Thyroid gland (tissue), 4 donors: ENCODE data around the gene ACAP3. TPM values are rescaled to one million over a fixed set of nuclear protein-coding genes. Genes with fewer than 3 reads are reported as not detected.
"Not testable (repeated sequence)": the region's sequence is repeated elsewhere in the genome, so short reads cannot be mapped to it uniquely, and the experiment has no call there.

Experiments used
- DNase-seq, 2 donors: peaks; one replicate each; pipeline ENCODE4 v3.0.0-alpha.2; 2019
- H3K27ac ChIP-seq, 3 donors: fragments of 200-600 bp; sonication (generic); 1 replicate in 2 of 3; 2 replicates in 1 of 3; pipeline ENCODE4 v1.5.1; 2016 to 2019; ENCODE audit warnings: mild to moderate bottlenecking in 1 of 3, moderate library complexity in 1 of 3
- H3K27me3 ChIP-seq: fragments of 200-600 bp; sonication (generic); one replicate; pipeline ENCODE4 v1.5.1; 2019
- H3K36me3 ChIP-seq, 2 donors: fragments of 200-600 bp; sonication (generic); one replicate each; pipeline ENCODE4 v1.5.1; 2016 to 2019
- H3K4me1 ChIP-seq, 2 donors: fragments of 200-600 bp; sonication (generic); one replicate each; pipeline ENCODE4 v1.5.1; 2017 to 2019
- H3K4me3 ChIP-seq, 3 donors: fragments of 200-600 bp; sonication (generic); replicated peaks in 1 of 3; 1 replicate in 2 of 3; 2 replicates in 1 of 3; pipeline ENCODE4 v1.5.1; 2016; ENCODE audit warnings: mild to moderate bottlenecking in 1 of 3
- H3K9me3 ChIP-seq: fragments of 200-600 bp; sonication (generic); one replicate; pipeline ENCODE4 v1.5.1; 2017
- CTCF ChIP-seq, 6 experiments: fragments of 200-600 bp in 3 of 6; fragments of 450-650 bp in 3 of 6; sonication (generic) in 3 of 6; IDR thresholded peaks; one replicate each; pipeline ENCODE4 v1.5.1; 2016 to 2019; ENCODE audit warnings: antibody characterized with exemption in 6 of 6, mild to moderate bottlenecking in 2 of 6, inconsistent platforms in 1 of 6, moderate library complexity in 1 of 6
- POLR2A ChIP-seq, 2 donors: fragments of 450-650 bp; IDR thresholded peaks; one replicate each; pipeline ENCODE4 v1.6.1; 2017; ENCODE audit warnings: antibody characterized with exemption in 2 of 2, mild to moderate bottlenecking in 2 of 2, moderate library complexity in 1 of 2
- WGBS, 2 donors: methylation state at CpG; one replicate each; pipeline ENCODE4 v1.1.5; 2017; 5-methylcytosine and 5-hydroxymethylcytosine counted together
- intact Hi-C: fragments of 100-400 bp; cut with DNase I; formaldehyde crosslinking; loops from one replicate; pipeline ENCODE4 v1.15.1; 2023
- total RNA-seq, 4 donors: library from RNA; depleted of rRNA; stranded (reverse); fragments of >200 nt; gene quantifications; one replicate each; pipeline ENCODE4 v1.2.3, GENCODE V29; 2016

The ACAP3 gene
- total RNA-seq, 4 donors from 2014 or later: 31.6 to 51.2 (median 42.1) TPM

- 61 to 66% methylated on average over 9 of the region's 9 CpGs for WGBS, 2 donors
- H3K36me3 ChIP-seq: peaks cover 17 to 32% of the 10 kb centered on the region in 2 donors
- peaks cover 6 to 26% of the 10 kb centered on the region in 2 donors for H3K4me1 ChIP-seq
Observed at GRCh38 chr1:1318131-1318652, 10.5 kb upstream of the ACAP3 start.

DNA sequence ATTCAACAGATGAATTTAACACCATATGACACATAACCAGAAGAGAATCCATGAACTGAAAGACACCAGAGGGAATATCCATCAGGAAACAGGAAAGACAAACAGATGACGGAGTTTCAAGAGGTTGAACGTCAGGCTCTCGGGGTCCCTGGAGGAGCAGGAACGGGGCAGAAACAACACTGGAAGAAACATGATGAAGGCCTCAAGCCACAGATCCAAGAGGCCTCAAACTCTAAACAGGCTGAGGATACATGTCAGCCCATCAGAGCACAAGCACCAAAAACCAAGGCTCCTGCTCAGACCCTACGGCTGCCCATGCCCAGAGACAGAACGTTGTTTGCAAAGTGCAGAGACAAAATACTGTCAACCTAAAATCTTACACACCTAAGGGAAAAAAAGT, 9.7 kb upstream of the ACAP3 start:
- intact Hi-C loops: loop anchor here (5.0 kb wide), 1 partner anchor 40 kb away; the partner anchor contains the start of gene MXRA8
- no peak overlapping the region for H3K27ac ChIP-seq
- H3K4me1 ChIP-seq: peaks cover 6 to 19% of the 10 kb centered on the region in 2 donors
- no peak overlapping the region for H3K4me3 ChIP-seq
- peaks cover 25 to 40% of the 10 kb centered on the region in 2 donors for H3K36me3 ChIP-seq
- DNase-seq: no peak
- TF ChIP-seq CTCF (IDR thresholded peaks at IDR 0.05) (no peak), POLR2A (IDR thresholded peaks at IDR 0.05) (no peak)
- no peaks in the 10 kb centered on the region for H3K27me3 ChIP-seq
- 86 to 90% methylated on average over 6 of the region's 6 CpGs for WGBS, 2 donors
- H3K9me3 ChIP-seq: no peaks in the 10 kb centered on the region

More at GRCh38 chr1:1318131-1318652, 10.5 kb upstream of the ACAP3 start:
- Histone ChIP-seq H3K4me3 (no peak overlapping the region), H3K9me3 (no peaks in the 10 kb centered on the region), H3K27ac (peak overlapping the region in 1 of 3 donors; percentile 29), H3K27me3 (no peaks in the 10 kb centered on the region)
- peak; percentile 94 to 95 for DNase-seq
- intact Hi-C loops: loop anchor here (5.0 kb wide), 1 partner anchor 39 kb away; the partner anchor contains the start of gene MXRA8
- TF ChIP-seq POLR2A (IDR thresholded peaks at IDR 0.05) (no peak), CTCF (IDR thresholded peaks at IDR 0.05) (no peak)

GRCh38 chr1:1316199-1316598, 8.5 kb upstream of the ACAP3 start:
- Histone ChIP-seq H3K4me1 (peaks cover 6 to 14% of the 10 kb centered on the region in 2 donors), H3K36me3 (peaks cover 35 to 48% of the 10 kb centered on the region in 2 donors)
- H3K4me3 ChIP-seq, H3K9me3 ChIP-seq, H3K27me3 ChIP-seq, H3K27ac ChIP-seq, DNase-seq: not testable (repeated sequence)
- intact Hi-C loops: loop anchor here (5.0 kb wide), 1 partner anchor 41 kb away; the partner anchor contains the start of gene MXRA8
- WGBS, 2 donors: 88% methylated on average over 8 of the region's 8 CpGs

GRCh38 chr1:1315435-1315954, 7.8 kb upstream of the ACAP3 start:
- no peak for DNase-seq
- intact Hi-C loops: loop anchor here (5.0 kb wide), 1 partner anchor 42 kb away; the partner anchor contains the start of gene MXRA8
- Histone ChIP-seq H3K9me3 (no peaks in the 10 kb centered on the region), H3K4me3 (no peak overlapping the region), H3K4me1 (peaks cover 6 to 12% of the 10 kb centered on the region in 2 donors), H3K27ac (no peak overlapping the region), H3K27me3 (no peaks in the 10 kb centered on the region), H3K36me3 (peaks cover 42 to 52% of the 10 kb centered on the region in 2 donors)
- no peak for TF ChIP-seq POLR2A (IDR thresholded peaks at IDR 0.05)
- TF ChIP-seq CTCF (IDR thresholded peaks at IDR 0.05): no peak
- 76 to 83% methylated on average over 14 to 24 of the region's 26 CpGs for WGBS, 2 donors

DNA sequence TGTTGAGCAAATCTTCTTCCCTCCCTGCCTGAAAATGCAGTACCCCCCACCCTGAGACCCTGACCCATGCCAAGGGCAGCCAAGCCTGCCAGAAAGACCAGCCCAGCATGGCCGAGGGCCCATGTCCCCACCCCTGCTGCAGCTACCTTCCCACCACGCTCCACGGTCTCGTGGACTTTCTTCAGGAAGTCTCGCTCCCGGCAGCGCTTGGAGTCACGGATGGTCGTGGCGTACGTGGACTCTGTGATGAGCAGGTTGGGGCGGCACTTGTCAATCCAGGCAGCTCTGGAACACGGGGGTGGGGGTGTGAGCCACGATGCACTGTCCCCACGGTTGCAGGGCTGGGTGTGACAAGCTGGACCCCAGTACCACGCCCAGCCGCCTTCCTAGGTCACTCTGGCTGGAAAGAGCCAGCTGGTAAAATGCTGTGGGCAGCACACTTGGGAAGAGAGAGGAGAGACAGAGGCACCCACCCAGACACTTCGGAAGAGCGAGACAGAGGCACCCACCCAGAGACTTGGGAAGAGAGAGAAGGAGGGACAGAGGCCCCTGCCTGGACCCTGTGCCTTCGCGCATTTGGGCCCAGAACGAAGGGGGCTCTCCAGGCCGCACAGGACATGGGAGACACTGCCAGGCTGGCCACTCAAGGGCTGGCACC, 7.1 kb upstream of the ACAP3 start:
- peaks cover 6 to 13% of the 10 kb centered on the region in 2 donors for H3K4me1 ChIP-seq
- no peak overlapping the region for H3K4me3 ChIP-seq
- H3K36me3 ChIP-seq: peaks cover 42 to 52% of the 10 kb centered on the region in 2 donors
- no peak for TF ChIP-seq CTCF (IDR thresholded peaks at IDR 0.05)
- TF ChIP-seq POLR2A (IDR thresholded peaks at IDR 0.05): no peak
- WGBS, 2 donors: 92 to 95% methylated on average over 12 to 23 of the region's 23 CpGs
- no peaks in the 10 kb centered on the region for H3K9me3 ChIP-seq
- DNase-seq: no peak
- intact Hi-C loops: loop anchor here (5.0 kb wide), 1 partner anchor 42 kb away; the partner anchor contains the start of gene MXRA8
- H3K27me3 ChIP-seq: no peaks in the 10 kb centered on the region
- no peak overlapping the region for H3K27ac ChIP-seq
